GM12878 (cell line): Measurements from ENCODE around the gene NHS. TPM values are rescaled to one million over a fixed set of nuclear protein-coding genes. Genes with fewer than 3 reads are reported as not detected.

Experiments
- ATAC-seq: fragments of 200-7000 bp; cut with Tn5 transposase; 3 replicates; pipeline ENCODE4 v1.9.1; 2020; ENCODE audit warnings: mild to moderate bottlenecking, moderate library complexity
- BruUV-seq: library from RNA; stranded (reverse); fragments of 400-500 nt; replicated peaks from 2 replicates; lab custom pipeline; 2021; lab: Mats Ljungman, UMichigan
- CTCF ChIA-PET: fragments of 300-600 bp; sonication (Branson Sonifier 250); formaldehyde crosslinking; extraction: SDS; loops from one replicate; lab custom pipeline; 2021; ENCODE audit warnings: inconsistent platforms; lab: Yijun Ruan, JAX
- POLR2A ChIA-PET: fragments of 350-600 bp; formaldehyde crosslinking; extraction: SDS; loops from one replicate; lab custom pipeline; 2021; ENCODE audit warnings: inconsistent platforms; lab: Charles Lee
- RAD21 ChIA-PET: fragments of 300-600 bp; sonication (Branson Sonifier 250); formaldehyde crosslinking; loops from one replicate; lab custom pipeline; 2023; ENCODE audit warnings: antibody characterized with exemption; ENCODE audit not compliant: unreplicated experiment; lab: Charles Lee
- SMC1A ChIA-PET: fragments of 300-600 bp; sonication (Branson Sonifier 250); formaldehyde crosslinking; loops from one replicate; lab custom pipeline; 2023; ENCODE audit not compliant: unreplicated experiment, uncharacterized antibody; lab: Charles Lee
- DNase-seq: peaks from one replicate; pipeline ENCODE4 v3.0.0-alpha.2; 2011; ENCODE audit warnings: low read depth, low spot score
- FAIRE-seq: peaks from 3 replicates; lab custom pipeline; 2011; peaks lifted over from hg19 to GRCh38; lab: Jason Lieb, UNC
- H2AFZ ChIP-seq: 2 replicates; pipeline ENCODE4 v1.6.0; 2011; ENCODE audit warnings: low read depth, low read length, control low read depth; ENCODE audit not compliant: control insufficient read depth
- H3K27ac ChIP-seq: 2 replicates; pipeline ENCODE4 v1.5.1; 2011; ENCODE audit warnings: control low read depth; ENCODE audit not compliant: control insufficient read depth, insufficient read depth
- H3K27me3 ChIP-seq, 2 experiments: replicated peaks in 1 of 2; 2 replicates each; pipeline versions ENCODE4 v1.6.0 to v1.6.1; 2011; ENCODE audit warnings: low read length in 1 of 2; ENCODE audit not compliant: control insufficient read depth in 2 of 2, insufficient read depth in 2 of 2
- H3K36me3 ChIP-seq, 2 experiments: 2 replicates each; pipeline ENCODE4 v1.5.1; 2011; ENCODE audit warnings: low read length in 1 of 2; ENCODE audit not compliant: control insufficient read depth in 2 of 2, insufficient read depth in 2 of 2
- H3K4me1 ChIP-seq: 2 replicates; pipeline ENCODE4 v1.6.1; 2011; ENCODE audit warnings: mild to moderate bottlenecking, low read length, moderate library complexity, mixed read lengths; ENCODE audit not compliant: control insufficient read depth, insufficient read depth
- H3K4me2 ChIP-seq: 2 replicates; pipeline ENCODE4 v1.6.0; 2011; ENCODE audit warnings: control low read depth; ENCODE audit not compliant: control insufficient read depth, insufficient read depth
- H3K4me3 ChIP-seq: fragments of 200-600 bp; sonication (generic); 2 replicates; pipeline ENCODE4 v1.5.1; 2016
- H3K79me2 ChIP-seq: 2 replicates; pipeline ENCODE4 v1.6.0; 2011; ENCODE audit warnings: low read length; ENCODE audit not compliant: control insufficient read depth, insufficient read depth
- H3K9ac ChIP-seq: 2 replicates; pipeline ENCODE4 v1.8.0; 2011; ENCODE audit warnings: low read length, control low read depth, mixed read lengths; ENCODE audit not compliant: control insufficient read depth, insufficient read depth
- H3K9me3 ChIP-seq: replicated peaks from 3 replicates; pipeline ENCODE4 v1.5.1; 2011; ENCODE audit warnings: mild to moderate bottlenecking, low read length; ENCODE audit not compliant: control insufficient read depth, insufficient read depth
- H4K20me1 ChIP-seq: 2 replicates; pipeline ENCODE4 v1.6.0; 2011; ENCODE audit not compliant: control insufficient read depth, insufficient read depth
- CHD4 ChIP-seq: fragments of 200-600 bp; sonication (generic); IDR thresholded peaks from 2 replicates; pipeline ENCODE4 v1.6.1; 2016; ENCODE audit warnings: mild to moderate bottlenecking
- FOXK2 ChIP-seq: fragments of 450-650 bp; IDR thresholded peaks from 2 replicates; pipeline ENCODE4 v1.6.1; 2017; ENCODE audit warnings: mild to moderate bottlenecking, moderate library complexity
- HDAC6 ChIP-seq: fragments of 200-600 bp; sonication (generic); IDR thresholded peaks from one replicate; pipeline ENCODE4 v1.8.0; 2017; ENCODE audit warnings: antibody characterized with exemption; ENCODE audit not compliant: unreplicated experiment
- NBN ChIP-seq: fragments of 450-650 bp; IDR thresholded peaks from 2 replicates; pipeline ENCODE4 v1.6.1; 2016
- NFYA ChIP-seq: IDR thresholded peaks from 2 replicates; pipeline ENCODE4 v1.6.1; 2011; ENCODE audit warnings: low read depth, mild to moderate bottlenecking, low read length, improper control_type of control experiment, borderline replicate concordance
- PAX8 ChIP-seq: fragments of 450-650 bp; IDR thresholded peaks from 2 replicates; pipeline ENCODE4 v1.6.1; 2017; ENCODE audit warnings: mild to moderate bottlenecking, moderate library complexity
- RB1 ChIP-seq: fragments of 450-650 bp; formaldehyde crosslinking; IDR thresholded peaks from 2 replicates; pipeline ENCODE4 v1.6.1; 2017; ENCODE audit warnings: mild to moderate bottlenecking, borderline replicate concordance
- SMC3 ChIP-seq: IDR thresholded peaks from 2 replicates; pipeline ENCODE4 v1.6.1; 2011; ENCODE audit warnings: low read length, improper control_type of control experiment, borderline replicate concordance
- TAF1 ChIP-seq: IDR thresholded peaks from 2 replicates; pipeline ENCODE4 v1.6.1; 2011; ENCODE audit warnings: mild to moderate bottlenecking, low read depth, low read length, borderline replicate concordance
- ZNF217 ChIP-seq: fragments of 450-650 bp; IDR thresholded peaks from 2 replicates; pipeline ENCODE4 v1.6.1; 2017; ENCODE audit warnings: antibody characterized with exemption, mild to moderate bottlenecking
- WGBS: methylation state at CpG from one replicate; pipeline ENCODE4 v1.1.6; 2016; ENCODE audit warnings: low lambda C conversion rate; ENCODE audit not compliant: insufficient replicate concordance, insufficient coverage; ENCODE audit errors: missing lambda C conversion rate; 5-methylcytosine and 5-hydroxymethylcytosine counted together
- in situ Hi-C: fragments of 300-500 bp; cut with MboI; formaldehyde crosslinking; loops from 9 replicates; pipeline ENCODE4 v1.14.3; 2018; ENCODE audit warnings: mixed read lengths
- intact Hi-C: fragments of 100-400 bp; cut with micrococcal nuclease; formaldehyde crosslinking; loops from one replicate; pipeline ENCODE4 v1.14.2; 2022; ENCODE audit not compliant: unreplicated experiment
- polyA plus RNA-seq, 11 experiments: library from polyadenylated mRNA; depleted of rRNA in 4 of 11; unstranded in 6 of 11; stranded (reverse) in 5 of 11; fragments of >200 nt; fragmentation: Nextera tagmentation in 4 of 11; fragmentation: Illumina TruSeq in 1 of 11; extraction: Ambion mirVana in 4 of 11; extraction: Trizol in 1 of 11; gene quantifications; 1 replicate in 1 of 11; 2 replicates in 10 of 11; pipeline versions ENCODE4 v1.2.1 to v1.2.3, GENCODE V29; 2011 to 2016; ENCODE audit warnings: inconsistent platforms in 2 of 11, missing spikeins in 2 of 11, low read depth in 1 of 11
- total RNA-seq, 4 experiments: library from RNA; depleted of rRNA in 3 of 4; stranded (reverse); fragments of >200 nt in 3 of 4; fragmentation: Illumina TruSeq in 1 of 4; extraction: Trizol in 1 of 4; gene quantifications; 2 replicates each; pipeline versions ENCODE4 v1.2.1 to v1.2.3, GENCODE V29; 2013 to 2021
- TF ChIP-seq, protein P1 (sequence below): fragments of 450-650 bp; IDR thresholded peaks from 2 replicates; pipeline ENCODE4 v1.6.1; 2014; ENCODE audit warnings: mild to moderate bottlenecking

Gene NHS
- total and polyA plus RNA-seq, 10 of the 15 experiments (the other 5 are each of a cell fraction or from before 2014, with no cell fraction given) = under 0.01 to 0.07 (median 0.03) TPM; not detected in 7

DNA sequence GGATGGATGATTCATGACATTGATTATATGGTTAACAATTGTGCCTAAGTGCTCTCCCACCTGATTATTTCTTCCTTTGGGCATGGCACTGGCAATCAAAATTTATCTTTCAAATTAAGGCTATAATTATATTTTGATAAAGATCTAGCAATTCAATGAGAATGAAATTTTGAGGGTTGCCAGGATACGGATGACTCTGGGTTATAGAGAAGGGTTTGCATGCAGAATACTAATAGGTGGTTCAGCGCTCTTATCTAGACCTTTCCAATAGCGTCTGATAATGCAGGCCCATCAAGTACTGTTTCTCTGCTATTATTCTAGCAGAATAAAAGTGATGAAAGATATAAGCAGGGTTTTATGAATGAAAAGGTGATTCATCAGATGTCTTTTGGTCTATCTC, 287.4 kb downstream of the NHS start:
- H2AFZ ChIP-seq = no peak overlapping the region
- H3K9me3 ChIP-seq = no peaks in the 10 kb centered on the region
- H3K4me3 ChIP-seq = no peak overlapping the region
- RAD21 ChIA-PET = no interaction called here
- no peak overlapping the region for H3K27ac ChIP-seq
- no peak overlapping the region for H3K4me2 ChIP-seq
- no peaks in the 10 kb centered on the region for H4K20me1 ChIP-seq
- CTCF ChIA-PET = no interaction called here
- TF ChIP-seq NFYA = no peak
- TF ChIP-seq RB1 = no peak
- no peak for TF ChIP-seq SMC3
- TF ChIP-seq NBN = no peak
- no peak for TF ChIP-seq CHD4
- TF ChIP-seq FOXK2 = no peak
- TF ChIP-seq ZNF217 = no peak
- TF ChIP-seq TAF1 = no peak
- no peak for ATAC-seq
- in situ Hi-C loops (no loop called here), intact Hi-C loops (no loop called here)
- POLR2A ChIA-PET = no interaction called here
- H3K27me3 ChIP-seq = no peaks in the 10 kb centered on the region
- no peaks in the 10 kb centered on the region for H3K4me1 ChIP-seq
- no peak for DNase-seq
- SMC1A ChIA-PET = no interaction called here
- H3K9ac ChIP-seq = no peak overlapping the region
- WGBS = 48% methylated on average over 3 of the region's 3 CpGs
- BruUV-seq = no TSS peak
- H3K36me3 ChIP-seq = no peaks in the 10 kb centered on the region
- FAIRE-seq = no peak
- H3K79me2 ChIP-seq = no peaks in the 10 kb centered on the region

DNA sequence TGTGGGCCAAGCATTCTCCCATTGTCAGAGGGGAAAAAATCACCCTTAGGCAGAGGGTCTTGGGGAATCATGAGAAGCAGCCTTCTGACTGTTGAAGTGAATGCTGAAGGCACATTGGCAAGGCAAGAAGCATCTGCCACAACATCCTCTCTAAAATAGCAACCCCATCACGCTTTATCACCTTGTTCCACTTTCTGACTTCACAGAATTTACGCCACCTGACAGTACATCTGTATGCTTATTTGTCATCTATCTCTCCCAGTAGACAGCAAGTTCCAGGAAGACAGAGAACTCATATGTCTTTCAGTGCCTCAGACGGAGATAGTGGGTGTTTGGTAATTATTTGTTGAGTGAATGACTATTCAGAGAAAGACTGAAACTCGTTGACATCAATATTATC, 293.9 kb downstream of the NHS start:
- H4K20me1 ChIP-seq = no peaks in the 10 kb centered on the region
- no peak overlapping the region for H3K9ac ChIP-seq
- TF ChIP-seq PAX8 (no peak), HDAC6 (no peak)
- TF ChIP-seq, protein P1, sequence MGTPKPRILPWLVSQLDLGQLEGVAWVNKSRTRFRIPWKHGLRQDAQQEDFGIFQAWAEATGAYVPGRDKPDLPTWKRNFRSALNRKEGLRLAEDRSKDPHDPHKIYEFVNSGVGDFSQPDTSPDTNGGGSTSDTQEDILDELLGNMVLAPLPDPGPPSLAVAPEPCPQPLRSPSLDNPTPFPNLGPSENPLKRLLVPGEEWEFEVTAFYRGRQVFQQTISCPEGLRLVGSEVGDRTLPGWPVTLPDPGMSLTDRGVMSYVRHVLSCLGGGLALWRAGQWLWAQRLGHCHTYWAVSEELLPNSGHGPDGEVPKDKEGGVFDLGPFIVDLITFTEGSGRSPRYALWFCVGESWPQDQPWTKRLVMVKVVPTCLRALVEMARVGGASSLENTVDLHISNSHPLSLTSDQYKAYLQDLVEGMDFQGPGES = no peak
- TF ChIP-seq, all 136 proteins: peak for 0
- FAIRE-seq (no peak), ATAC-seq (no peak), DNase-seq (no peak)
- Histone ChIP-seq H3K79me2 (no peaks in the 10 kb centered on the region), H3K4me3 (no peak overlapping the region), H3K27ac (no peak overlapping the region), H2AFZ (no peak overlapping the region), H3K4me2 (no peak overlapping the region), H3K36me3 (no peaks in the 10 kb centered on the region), H3K27me3 (no peaks in the 10 kb centered on the region), H3K9me3 (no peaks in the 10 kb centered on the region), H3K4me1 (no peaks in the 10 kb centered on the region)
- RAD21 ChIA-PET = no interaction called here
- in situ Hi-C loops (no loop called here), intact Hi-C loops (no loop called here)
- 9% methylated on average over 4 of the region's 4 CpGs for WGBS
- SMC1A ChIA-PET = no interaction called here
- BruUV-seq = no TSS peak
- CTCF ChIA-PET = no interaction called here
- POLR2A ChIA-PET = no interaction called here
